ENCODE measurements around the gene EP300.
"Not testable (repeated sequence)": the region's sequence is repeated elsewhere in the genome, so short reads cannot be mapped to it uniquely, and the experiment has no call there.

Gene EP300

GRCh38 chr22:41096841-41097240 is 4.4 kb downstream of the EP300 start:
- no peaks in the 10 kb centered on the region for H3K9me3 ChIP-seq (ENCODE audit: control extremely low read depth in 1 of 5, control insufficient read depth in 4 of 5, insufficient read depth in 2 of 5, low read depth in 1 of 5, low read length in 4 of 5)
- CTCF ChIA-PET = interaction anchor here (0.9 kb wide), 1 partner anchor 9 kb away, joined by 3 read pairs; no protein-coding TSS in a partner anchor
- no peaks in the 10 kb centered on the region for H3K27me3 ChIP-seq (replicated peaks in 2 of 5; ENCODE audit: control insufficient read depth in 4 of 5, insufficient read depth in 5 of 5, low read length in 4 of 5)
- H3K36me3 ChIP-seq (ENCODE audit: control insufficient read depth in 4 of 4, insufficient read depth in 4 of 4, low read length in 3 of 4) = peaks cover 0 to 7% (median 4%) of the 10 kb centered on the region in 4 experiments
- WGBS (ENCODE audit: insufficient coverage) = no CpG with 5 or more reads among the region's 4 CpGs
- POLR2A ChIA-PET = interaction anchor here (0.7 to 1.2 kb wide), 3 partner anchors 9 to 146 kb away, joined by 3 to 8 read pairs (median 3); partner anchors contain the start of gene RBX1
- H3K27ac ChIP-seq (ENCODE audit: insufficient read depth in 1 of 2, low read depth in 1 of 2, low read length in 2 of 2, poor library complexity in 1 of 2, severe bottlenecking in 2 of 2) = no peak overlapping the region
- DNase-seq = no peak
- peaks cover 18 to 38% (median 31%) of the 10 kb centered on the region in 4 experiments for H3K4me1 ChIP-seq (ENCODE audit: control extremely low read depth in 1 of 4, control insufficient read depth in 4 of 4, insufficient read depth in 4 of 4, low read length in 3 of 4)
- H3K4me3 ChIP-seq (ENCODE audit: control insufficient read depth in 1 of 7, extremely low read depth in 1 of 7, insufficient read depth in 4 of 7, low read depth in 2 of 7, low read length in 6 of 7) = no peak overlapping the region

- no peak for DNase-seq
- no peak overlapping the region for H3K27ac ChIP-seq (ENCODE audit: insufficient read depth in 1 of 2, low read depth in 1 of 2, low read length in 2 of 2, poor library complexity in 1 of 2, severe bottlenecking in 2 of 2)
These were observed 6.6 kb downstream of the EP300 start for GRCh38 chr22:41099036-41099435.

GRCh38 chr22:41106122-41106968 is 14.0 kb downstream of the EP300 start:
- ChIA-PET CTCF (interaction anchor here (0.9 to 1.4 kb wide), 2 partner anchors 10 kb away, joined by 3 read pairs; no protein-coding TSS in a partner anchor), POLR2A (interaction anchor here (0.7 kb wide), 1 partner anchor 10 kb away, joined by 8 read pairs; no protein-coding TSS in a partner anchor)
- over 99% methylated on average over 8 of the region's 8 CpGs for WGBS (ENCODE audit: insufficient coverage)
- no peaks in the 10 kb centered on the region for H3K4me1 ChIP-seq (ENCODE audit: control extremely low read depth in 1 of 4, control insufficient read depth in 4 of 4, insufficient read depth in 4 of 4, low read length in 3 of 4)
- H3K27me3 ChIP-seq (replicated peaks in 2 of 5; ENCODE audit: control insufficient read depth in 4 of 5, insufficient read depth in 5 of 5, low read length in 4 of 5) = no peaks in the 10 kb centered on the region
- H3K27ac ChIP-seq (ENCODE audit: insufficient read depth in 1 of 2, low read depth in 1 of 2, low read length in 2 of 2, poor library complexity in 1 of 2, severe bottlenecking in 2 of 2) = no peak overlapping the region
- H3K36me3 ChIP-seq (ENCODE audit: control insufficient read depth in 4 of 4, insufficient read depth in 4 of 4, low read length in 3 of 4) = peaks cover 3 to 30% (median 12%) of the 10 kb centered on the region in 4 experiments
- H3K9me3 ChIP-seq (ENCODE audit: control extremely low read depth in 1 of 5, control insufficient read depth in 4 of 5, insufficient read depth in 2 of 5, low read depth in 1 of 5, low read length in 4 of 5) = no peaks in the 10 kb centered on the region
- no peak for DNase-seq
- no peak overlapping the region for H3K4me3 ChIP-seq (ENCODE audit: control insufficient read depth in 1 of 7, extremely low read depth in 1 of 7, insufficient read depth in 4 of 7, low read depth in 2 of 7, low read length in 6 of 7)

More at GRCh38 chr22:41099036-41099435, 6.6 kb downstream of the EP300 start:
- peaks cover 0 to 20% (median 5%) of the 10 kb centered on the region in 4 experiments for H3K36me3 ChIP-seq (ENCODE audit: control insufficient read depth in 4 of 4, insufficient read depth in 4 of 4, low read length in 3 of 4)
- H3K4me3 ChIP-seq (ENCODE audit: control insufficient read depth in 1 of 7, extremely low read depth in 1 of 7, insufficient read depth in 4 of 7, low read depth in 2 of 7, low read length in 6 of 7) = no peak overlapping the region
- WGBS (ENCODE audit: insufficient coverage) = 89% methylated on average over 10 of the region's 16 CpGs
- peaks cover 10 to 28% (median 22%) of the 10 kb centered on the region in 4 experiments for H3K4me1 ChIP-seq (ENCODE audit: control extremely low read depth in 1 of 4, control insufficient read depth in 4 of 4, insufficient read depth in 4 of 4, low read length in 3 of 4)
- CTCF ChIA-PET = interaction anchor here (1.3 kb wide), 1 partner anchor 22 kb away, joined by 3 read pairs; no protein-coding TSS in a partner anchor
- no peaks in the 10 kb centered on the region for H3K27me3 ChIP-seq (replicated peaks in 2 of 5; ENCODE audit: control insufficient read depth in 4 of 5, insufficient read depth in 5 of 5, low read length in 4 of 5)
- POLR2A ChIA-PET = no interaction called here
- H3K9me3 ChIP-seq (ENCODE audit: control extremely low read depth in 1 of 5, control insufficient read depth in 4 of 5, insufficient read depth in 2 of 5, low read depth in 1 of 5, low read length in 4 of 5) = no peaks in the 10 kb centered on the region

GRCh38 chr22:41106969-41107325 is 14.6 kb downstream of the EP300 start:
- H3K9me3 ChIP-seq (ENCODE audit: control extremely low read depth in 1 of 5, control insufficient read depth in 4 of 5, insufficient read depth in 2 of 5, low read depth in 1 of 5, low read length in 4 of 5); CTCF ChIA-PET; H3K27ac ChIP-seq (ENCODE audit: insufficient read depth in 1 of 2, low read depth in 1 of 2, low read length in 2 of 2, poor library complexity in 1 of 2, severe bottlenecking in 2 of 2); DNase-seq; H3K4me3 ChIP-seq (ENCODE audit: control insufficient read depth in 1 of 7, extremely low read depth in 1 of 7, insufficient read depth in 4 of 7, low read depth in 2 of 7, low read length in 6 of 7); H3K27me3 ChIP-seq (replicated peaks in 2 of 5; ENCODE audit: control insufficient read depth in 4 of 5, insufficient read depth in 5 of 5, low read length in 4 of 5); POLR2A ChIA-PET; H3K4me1 ChIP-seq (ENCODE audit: control extremely low read depth in 1 of 4, control insufficient read depth in 4 of 4, insufficient read depth in 4 of 4, low read length in 3 of 4): not testable (repeated sequence)
- peaks cover 3 to 30% (median 13%) of the 10 kb centered on the region in 4 experiments for H3K36me3 ChIP-seq (ENCODE audit: control insufficient read depth in 4 of 4, insufficient read depth in 4 of 4, low read length in 3 of 4)
- over 99% methylated on average over 9 of the region's 9 CpGs for WGBS (ENCODE audit: insufficient coverage)

- 98% methylated on average over 7 of the region's 10 CpGs for WGBS (ENCODE audit: insufficient coverage)
- H3K9me3 ChIP-seq (ENCODE audit: control extremely low read depth in 1 of 5, control insufficient read depth in 4 of 5, insufficient read depth in 2 of 5, low read depth in 1 of 5, low read length in 4 of 5) = no peaks in the 10 kb centered on the region
- no peak overlapping the region for H3K4me3 ChIP-seq (ENCODE audit: control insufficient read depth in 1 of 7, extremely low read depth in 1 of 7, insufficient read depth in 4 of 7, low read depth in 2 of 7, low read length in 6 of 7)
- H3K4me1 ChIP-seq (ENCODE audit: control extremely low read depth in 1 of 4, control insufficient read depth in 4 of 4, insufficient read depth in 4 of 4, low read length in 3 of 4) = no peaks in the 10 kb centered on the region
- POLR2A ChIA-PET = no interaction called here
- H3K36me3 ChIP-seq (ENCODE audit: control insufficient read depth in 4 of 4, insufficient read depth in 4 of 4, low read length in 3 of 4) = peaks cover 3 to 36% (median 17%) of the 10 kb centered on the region in 4 experiments
- DNase-seq = no peak
- CTCF ChIA-PET = interaction anchor here (0.7 kb wide), 1 partner anchor 144 kb away, joined by 4 read pairs; no protein-coding TSS in a partner anchor
- no peaks in the 10 kb centered on the region for H3K27me3 ChIP-seq (replicated peaks in 2 of 5; ENCODE audit: control insufficient read depth in 4 of 5, insufficient read depth in 5 of 5, low read length in 4 of 5)
- H3K27ac ChIP-seq (ENCODE audit: insufficient read depth in 1 of 2, low read depth in 1 of 2, low read length in 2 of 2, poor library complexity in 1 of 2, severe bottlenecking in 2 of 2) = no peak overlapping the region
These were observed 18.6 kb downstream of the EP300 start for GRCh38 chr22:41110968-41111367.

- Histone ChIP-seq H3K4me3 (ENCODE audit: control insufficient read depth in 1 of 7, extremely low read depth in 1 of 7, insufficient read depth in 4 of 7, low read depth in 2 of 7, low read length in 6 of 7) (no peak overlapping the region), H3K27ac (ENCODE audit: insufficient read depth in 1 of 2, low read depth in 1 of 2, low read length in 2 of 2, poor library complexity in 1 of 2, severe bottlenecking in 2 of 2) (no peak overlapping the region), H3K9me3 (ENCODE audit: control extremely low read depth in 1 of 5, control insufficient read depth in 4 of 5, insufficient read depth in 2 of 5, low read depth in 1 of 5, low read length in 4 of 5) (no peaks in the 10 kb centered on the region), H3K27me3 (replicated peaks in 2 of 5; ENCODE audit: control insufficient read depth in 4 of 5, insufficient read depth in 5 of 5, low read length in 4 of 5) (no peaks in the 10 kb centered on the region), H3K36me3 (ENCODE audit: control insufficient read depth in 4 of 4, insufficient read depth in 4 of 4, low read length in 3 of 4) (peaks cover 14 to 63% (median 40%) of the 10 kb centered on the region in 4 experiments), H3K4me1 (ENCODE audit: control extremely low read depth in 1 of 4, control insufficient read depth in 4 of 4, insufficient read depth in 4 of 4, low read length in 3 of 4) (no peaks in the 10 kb centered on the region)
- ChIA-PET CTCF (interaction anchor here (1.0 kb wide), 1 partner anchor 11 kb away, joined by 3 read pairs; no protein-coding TSS in a partner anchor), POLR2A (no interaction called here)
- no CpG with 5 or more reads among the region's 2 CpGs for WGBS (ENCODE audit: insufficient coverage)
- no peak for DNase-seq
These were observed 23.9 kb downstream of the EP300 start for GRCh38 chr22:41116342-41116741.

Data from common myeloid progenitor, CD34-positive (primary cell).